Fibroblast of pulmonary artery (primary cell): ENCODE results near the gene PSTPIP2.

Experiments
- DNase-seq: peaks from one replicate; pipeline ENCODE4 v3.0.0-alpha.2; 2010; ENCODE audit warnings: low read depth
- H3K4me3 ChIP-seq: replicated peaks from 2 replicates; pipeline ENCODE4 v1.5.1; 2011; ENCODE audit warnings: low read depth, mild to moderate bottlenecking, control low read depth, low read length, moderate library complexity
- TF ChIP-seq, protein P1 (sequence below): IDR thresholded peaks from 2 replicates; pipeline ENCODE4 v1.5.1; 2011; ENCODE audit warnings: mild to moderate bottlenecking, control low read depth, low read length, inconsistent platforms; ENCODE audit errors: missing control alignments

PSTPIP2 gene

DNA sequence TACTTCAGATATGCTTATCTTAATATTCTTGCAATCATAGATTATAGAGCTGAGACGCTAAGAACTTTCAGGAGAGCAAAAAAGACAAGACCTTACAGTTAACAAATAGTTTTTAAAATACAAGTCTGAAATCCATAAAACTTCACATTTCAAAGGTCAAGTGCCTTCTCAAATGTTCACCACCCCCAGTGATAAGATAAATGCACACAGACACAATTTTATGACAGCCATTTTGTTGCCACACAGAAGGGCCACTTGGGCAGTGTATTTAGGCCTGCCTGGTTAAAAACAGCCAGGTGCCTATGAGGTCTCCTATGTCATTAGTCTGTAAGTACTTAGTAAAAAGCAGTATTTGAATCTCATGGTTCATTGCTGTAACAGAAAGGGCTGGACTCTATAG is 8.1 kb upstream of the PSTPIP2 start:
- no peak for DNase-seq
- TF ChIP-seq, protein P1, sequence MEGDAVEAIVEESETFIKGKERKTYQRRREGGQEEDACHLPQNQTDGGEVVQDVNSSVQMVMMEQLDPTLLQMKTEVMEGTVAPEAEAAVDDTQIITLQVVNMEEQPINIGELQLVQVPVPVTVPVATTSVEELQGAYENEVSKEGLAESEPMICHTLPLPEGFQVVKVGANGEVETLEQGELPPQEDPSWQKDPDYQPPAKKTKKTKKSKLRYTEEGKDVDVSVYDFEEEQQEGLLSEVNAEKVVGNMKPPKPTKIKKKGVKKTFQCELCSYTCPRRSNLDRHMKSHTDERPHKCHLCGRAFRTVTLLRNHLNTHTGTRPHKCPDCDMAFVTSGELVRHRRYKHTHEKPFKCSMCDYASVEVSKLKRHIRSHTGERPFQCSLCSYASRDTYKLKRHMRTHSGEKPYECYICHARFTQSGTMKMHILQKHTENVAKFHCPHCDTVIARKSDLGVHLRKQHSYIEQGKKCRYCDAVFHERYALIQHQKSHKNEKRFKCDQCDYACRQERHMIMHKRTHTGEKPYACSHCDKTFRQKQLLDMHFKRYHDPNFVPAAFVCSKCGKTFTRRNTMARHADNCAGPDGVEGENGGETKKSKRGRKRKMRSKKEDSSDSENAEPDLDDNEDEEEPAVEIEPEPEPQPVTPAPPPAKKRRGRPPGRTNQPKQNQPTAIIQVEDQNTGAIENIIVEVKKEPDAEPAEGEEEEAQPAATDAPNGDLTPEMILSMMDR, result no peak

DNA sequence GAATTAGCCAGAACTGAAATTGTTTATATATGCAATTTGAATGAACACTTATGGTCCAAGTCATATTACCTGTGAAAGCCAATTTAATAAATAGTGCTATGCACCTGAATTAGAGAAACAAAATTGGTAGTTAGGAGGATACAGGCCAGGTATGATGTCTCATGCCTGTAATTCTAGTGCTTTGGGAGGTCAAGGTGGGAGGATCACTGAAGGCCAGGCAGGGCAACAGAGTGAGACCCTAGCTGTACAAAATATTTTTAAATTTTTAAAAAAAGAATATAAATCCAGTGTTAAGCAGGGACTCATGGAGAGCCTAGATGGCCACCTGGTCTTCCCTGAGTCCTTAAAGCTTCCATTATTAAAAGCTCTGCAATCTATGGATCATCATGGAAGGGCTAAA is 7.3 kb upstream of the PSTPIP2 start:
- TF ChIP-seq, protein P1, result no peak
- no peak for DNase-seq
- no peak overlapping the region for H3K4me3 ChIP-seq

More for the DNA sequence above, 8.1 kb upstream of the PSTPIP2 start:
- no peak overlapping the region for H3K4me3 ChIP-seq

DNA sequence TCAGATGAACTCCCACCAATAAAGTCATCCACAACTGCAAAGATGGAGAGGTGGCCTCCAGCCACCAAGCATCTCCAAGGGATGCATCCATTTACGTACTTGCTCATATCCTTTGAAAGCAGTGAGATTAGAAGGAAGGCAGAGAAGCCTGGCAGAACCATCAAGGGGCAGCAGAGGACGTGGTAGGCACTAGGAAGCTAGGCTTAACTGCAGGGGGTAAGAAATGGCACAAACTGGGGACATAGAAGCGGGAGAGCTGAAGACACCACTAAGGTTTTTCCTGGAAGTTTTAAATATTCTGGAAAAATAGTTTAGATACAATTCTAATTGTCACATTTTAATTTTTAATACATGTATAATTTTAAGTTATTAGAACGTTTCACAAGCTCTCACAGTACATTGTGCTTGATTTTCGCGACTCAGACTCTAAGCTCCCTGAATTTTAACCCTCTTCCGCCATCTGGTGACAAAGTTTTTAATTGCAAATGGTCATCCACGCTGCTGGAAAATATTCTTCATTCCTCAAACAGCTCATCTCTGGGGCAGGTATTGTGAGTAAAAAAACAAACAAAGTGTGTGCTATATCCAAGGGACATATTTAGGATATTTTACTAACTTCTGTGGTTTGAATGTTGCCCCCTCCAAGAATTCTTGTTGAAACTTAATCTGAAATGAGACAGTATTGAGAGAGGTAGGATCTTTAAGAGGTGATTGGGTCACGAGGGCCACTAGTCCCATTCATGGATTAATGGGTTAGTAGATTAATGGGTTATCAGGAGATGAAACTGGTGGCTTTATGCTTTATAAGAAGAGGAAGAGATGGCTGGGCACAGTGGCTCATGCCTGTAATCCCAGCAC is 1.6 kb upstream of the PSTPIP2 start:
- TF ChIP-seq, protein P1, result peak; percentile 63
- H3K4me3 ChIP-seq, result no peak overlapping the region
- DNase-seq, result peak; percentile 80

DNA sequence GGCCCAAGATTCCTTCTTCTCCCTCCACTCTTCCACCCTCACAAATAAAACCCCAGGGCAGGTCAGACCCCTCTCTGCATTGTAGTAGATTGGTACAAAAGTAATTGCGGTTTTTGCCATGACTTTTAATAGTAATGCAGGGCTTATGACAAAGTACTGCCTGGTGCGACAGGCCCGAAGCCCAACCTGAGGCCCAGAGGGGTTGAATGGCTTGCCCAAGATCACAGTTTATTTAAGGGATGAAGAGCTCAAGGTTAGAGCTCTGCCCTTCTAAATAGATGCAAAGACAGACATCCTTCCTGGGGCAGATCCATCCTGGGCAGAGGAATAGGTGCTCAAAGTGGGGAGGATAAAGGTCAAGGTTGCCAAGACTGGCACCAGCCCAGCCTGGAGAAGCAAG is 899 bp upstream of the PSTPIP2 start:
- TF ChIP-seq, protein P1, result no peak
- no peak for DNase-seq
- H3K4me3 ChIP-seq, result no peak overlapping the region

DNA sequence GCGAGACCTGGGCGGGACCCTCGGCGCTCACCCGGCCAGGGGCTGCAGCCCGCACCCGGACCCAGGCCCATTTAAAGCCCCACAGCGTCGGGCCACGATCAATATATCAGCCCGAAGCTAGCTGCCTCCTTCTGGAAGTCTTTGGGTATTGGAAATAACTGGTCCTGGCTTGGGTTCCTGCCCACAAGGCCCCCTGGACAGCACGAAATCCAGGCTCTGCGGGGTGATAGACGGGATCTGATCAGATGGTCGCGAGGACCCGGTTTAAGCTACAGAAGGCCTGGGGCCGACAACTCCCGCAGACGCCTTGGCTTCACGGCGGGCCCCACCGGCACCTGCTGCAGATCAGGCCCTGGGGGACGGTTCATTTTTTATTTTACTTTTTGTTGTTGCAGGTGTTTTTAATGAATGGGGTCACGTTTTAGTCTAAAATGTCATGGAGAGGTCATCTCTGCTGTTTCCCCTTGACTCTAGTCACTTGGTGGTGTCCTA is 362 bp upstream of the PSTPIP2 start:
- peak overlapping the region; percentile 75 for H3K4me3 ChIP-seq

DNA sequence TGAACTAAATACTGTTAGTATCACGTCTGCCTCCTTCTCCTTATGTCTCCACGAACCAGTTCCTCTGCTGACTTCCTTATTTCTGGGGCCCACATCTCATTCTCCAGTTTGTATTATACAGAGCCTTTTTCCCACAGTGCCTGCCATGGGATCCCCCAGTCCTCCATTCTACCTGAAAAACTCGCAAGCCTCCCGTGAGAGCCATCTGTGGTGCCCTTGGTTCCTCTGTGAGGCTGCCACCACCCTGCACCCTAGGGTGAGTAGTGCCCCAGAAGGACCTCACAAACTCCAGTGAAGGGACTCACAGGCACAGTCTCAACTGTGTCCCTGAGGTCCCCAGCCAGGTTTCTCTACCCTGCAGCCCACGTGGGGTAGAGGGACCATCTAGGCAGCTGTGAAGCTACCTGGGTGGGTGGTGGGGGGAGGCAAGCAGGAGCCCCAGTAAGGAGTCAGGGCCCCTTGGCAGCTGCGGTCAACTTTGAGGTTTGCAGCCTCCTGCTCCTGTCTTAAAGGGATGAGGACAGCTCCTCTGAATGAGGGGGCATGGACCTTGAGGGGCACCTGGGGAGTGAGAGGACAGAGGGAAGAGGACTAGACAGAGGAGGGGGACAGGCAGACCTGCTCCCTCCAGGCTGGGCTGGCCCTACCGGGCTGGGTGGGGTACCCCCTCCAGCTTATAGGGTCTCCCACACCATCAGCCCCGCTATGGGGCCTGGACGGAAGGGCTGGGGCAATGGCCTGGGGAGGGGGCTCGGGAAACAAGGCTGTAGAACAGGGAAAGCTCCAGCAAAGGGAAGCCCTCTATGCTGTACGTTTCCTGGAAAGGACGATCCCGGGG is 1.0 kb downstream of the PSTPIP2 start:
- DNase-seq, result no peak
- H3K4me3 ChIP-seq, result peak overlapping the region; percentile 75
- TF ChIP-seq, protein P1, result no peak

More for the DNA sequence above, 362 bp upstream of the PSTPIP2 start:
- TF ChIP-seq, protein P1, result no peak
- no peak for DNase-seq
